Stimulated activated CD4-positive, alpha-beta T cell treated with anti-CD3 and anti-CD28 coated beads, TNF-alpha, amount 100 ng/mL, for 4 hours (primary cell): ENCODE data around the gene KCNJ5.

Experiments used
- DNase-seq, 3 experiments: peaks; one replicate each; pipeline ENCODE4 v3.0.0-alpha.2; 2020; ENCODE audit warnings: low read depth in 3 of 3

Gene KCNJ5

DNA sequence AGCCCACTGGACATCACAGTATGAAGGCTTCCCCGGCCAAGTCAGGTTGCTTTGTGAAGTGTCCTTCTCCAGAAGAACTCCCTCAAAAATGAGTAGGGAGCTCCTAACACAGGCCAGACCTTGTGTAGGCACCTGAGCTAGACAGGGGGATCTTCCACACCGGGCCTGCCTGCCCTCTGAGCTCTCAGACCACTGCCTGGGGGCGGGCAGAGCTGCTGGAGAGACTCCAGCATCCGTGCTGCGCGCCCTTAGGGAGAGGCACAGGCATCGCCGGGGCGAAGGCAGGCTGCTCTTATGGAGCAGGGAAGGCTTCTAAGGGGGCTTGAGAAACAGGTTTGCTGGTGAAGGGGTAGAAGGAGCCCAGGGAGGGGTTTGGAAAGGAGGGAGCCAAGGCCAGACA lies 4.4 kb downstream of the KCNJ5 start:
- no peak for DNase-seq

DNA sequence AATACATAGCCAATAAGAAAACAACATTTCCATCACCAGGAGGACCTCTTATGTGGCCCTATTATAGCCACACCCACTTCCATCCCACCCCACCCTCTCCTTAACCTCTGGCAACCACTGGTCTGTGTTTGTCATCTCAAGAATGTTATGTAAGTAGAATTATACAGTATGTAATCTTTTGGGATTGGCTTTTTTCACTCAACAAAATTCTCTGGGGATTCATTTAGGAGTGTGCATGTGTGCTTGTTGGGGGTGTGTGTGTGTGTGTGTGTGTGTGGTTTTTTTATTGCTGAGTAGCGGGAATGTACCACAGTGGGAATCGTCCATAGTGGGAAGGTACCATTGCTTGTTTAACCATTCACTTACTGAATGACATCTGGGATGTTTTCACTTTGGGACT lies 5.2 kb downstream of the KCNJ5 start:
- no peak for DNase-seq

DNA sequence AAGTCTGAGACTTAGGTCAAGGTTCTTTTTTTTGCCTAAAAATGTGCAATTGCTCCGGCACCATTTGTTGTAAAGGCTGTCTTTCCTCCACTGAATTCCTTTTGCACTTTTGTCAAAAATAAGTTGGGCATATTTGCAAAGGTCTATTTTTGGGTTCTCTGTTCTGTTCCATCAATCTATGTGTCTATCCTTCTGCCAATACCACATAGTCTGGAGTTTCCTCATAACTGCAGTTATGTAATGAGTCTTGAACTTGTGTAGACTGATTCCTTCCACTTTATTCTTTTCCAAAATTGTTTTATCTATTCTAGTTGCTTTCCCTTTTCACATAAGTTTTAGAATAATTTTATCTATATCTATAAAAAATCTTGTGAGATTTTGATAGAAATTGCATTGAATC lies 6.7 kb downstream of the KCNJ5 start:
- DNase-seq: no peak

DNA sequence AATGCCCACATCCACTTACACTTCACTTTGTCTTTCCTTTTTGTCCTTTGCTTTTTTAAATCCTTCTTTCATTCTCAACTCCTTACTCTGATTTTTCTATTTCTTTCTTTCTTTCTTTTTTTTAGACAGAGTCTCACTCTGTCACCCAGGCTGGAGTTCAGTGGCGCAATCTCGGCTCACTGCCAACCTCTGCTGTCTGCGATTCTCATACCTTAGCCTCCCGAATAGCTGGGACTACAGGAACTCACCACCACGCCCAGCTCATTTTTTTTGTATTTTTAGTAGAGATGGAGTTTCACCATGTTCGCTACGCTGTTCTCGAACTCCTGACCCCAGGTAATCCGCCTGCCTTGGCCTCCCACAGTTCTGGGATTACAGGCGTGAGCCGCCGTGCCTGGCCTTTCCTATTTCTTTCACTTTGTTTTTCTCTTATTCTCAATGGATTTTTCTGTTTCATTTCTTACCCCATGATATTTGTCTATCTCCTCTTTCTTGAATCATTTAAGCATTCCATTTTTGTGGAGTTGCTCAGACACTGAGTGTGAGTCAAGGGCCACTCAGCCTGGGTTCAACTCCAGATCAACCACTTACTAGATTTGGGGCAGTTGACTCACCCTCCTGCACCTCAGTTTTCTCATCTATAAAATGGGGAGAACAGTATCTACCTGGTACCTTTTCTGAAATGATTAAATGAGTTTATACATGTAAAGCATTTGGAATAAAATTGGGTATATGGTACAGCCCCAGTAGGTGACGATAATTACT lies 7.6 kb downstream of the KCNJ5 start:
- no peak for DNase-seq

DNA sequence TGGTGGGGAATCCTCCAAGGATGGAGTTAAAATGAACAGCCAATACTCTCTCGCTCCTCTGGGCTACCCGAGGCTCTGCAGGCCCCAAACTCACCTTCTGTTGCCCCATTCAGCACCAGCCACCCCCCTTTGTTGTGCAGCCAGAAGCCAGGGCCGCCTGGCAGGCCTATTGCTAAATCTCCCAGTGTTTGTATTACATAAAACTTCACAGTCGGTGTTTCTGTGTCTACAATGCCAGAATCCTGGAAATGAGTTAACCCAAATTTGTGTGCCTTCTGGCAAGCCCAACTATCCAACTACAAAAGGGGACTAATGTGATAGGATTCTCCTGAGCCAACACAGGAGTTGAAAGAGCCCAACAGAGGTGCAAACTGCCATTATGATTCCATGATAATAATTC lies 9.3 kb downstream of the KCNJ5 start:
- no peak for DNase-seq

DNA sequence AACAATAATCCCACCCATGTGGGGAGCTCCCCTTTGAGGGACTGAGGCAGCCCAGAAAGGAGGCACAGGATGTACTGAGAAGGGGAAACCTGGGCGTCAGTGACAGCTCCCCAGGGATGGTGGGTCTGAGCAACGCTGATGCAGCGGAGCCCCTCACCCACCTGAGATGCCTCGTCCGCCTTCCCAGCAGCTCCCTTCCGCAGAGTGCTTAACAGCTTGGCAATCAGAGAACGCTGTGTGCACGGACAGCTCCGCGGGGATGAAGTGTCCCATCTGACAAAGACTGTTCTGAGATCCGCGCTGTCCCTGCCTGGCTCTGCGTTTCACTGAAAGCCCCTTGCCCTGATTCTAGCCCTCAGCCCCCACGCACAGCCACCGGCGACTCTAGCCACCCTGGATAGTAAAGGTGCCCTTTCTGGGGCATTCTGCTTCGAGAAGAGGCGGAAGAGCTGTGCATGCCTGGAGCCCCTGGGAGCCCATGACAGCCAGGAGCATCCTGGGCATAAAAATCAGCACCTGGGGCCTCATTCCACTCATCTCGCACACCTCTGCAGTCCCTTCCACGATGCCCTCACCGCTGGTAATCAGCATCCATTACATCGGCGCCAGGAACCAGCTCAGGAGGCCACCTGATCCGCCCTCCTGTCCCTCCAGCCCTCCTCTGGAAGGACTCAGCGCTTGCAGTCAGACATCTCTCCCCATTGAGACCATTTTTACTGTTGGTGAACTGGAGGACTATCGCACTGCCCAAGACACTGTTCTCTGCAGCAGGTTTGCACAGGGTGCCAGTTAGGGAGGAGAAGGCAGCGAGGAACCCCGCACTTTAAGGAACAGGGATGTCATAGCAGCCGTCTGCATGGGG lies 10.7 kb downstream of the KCNJ5 start:
- DNase-seq: no peak

DNA sequence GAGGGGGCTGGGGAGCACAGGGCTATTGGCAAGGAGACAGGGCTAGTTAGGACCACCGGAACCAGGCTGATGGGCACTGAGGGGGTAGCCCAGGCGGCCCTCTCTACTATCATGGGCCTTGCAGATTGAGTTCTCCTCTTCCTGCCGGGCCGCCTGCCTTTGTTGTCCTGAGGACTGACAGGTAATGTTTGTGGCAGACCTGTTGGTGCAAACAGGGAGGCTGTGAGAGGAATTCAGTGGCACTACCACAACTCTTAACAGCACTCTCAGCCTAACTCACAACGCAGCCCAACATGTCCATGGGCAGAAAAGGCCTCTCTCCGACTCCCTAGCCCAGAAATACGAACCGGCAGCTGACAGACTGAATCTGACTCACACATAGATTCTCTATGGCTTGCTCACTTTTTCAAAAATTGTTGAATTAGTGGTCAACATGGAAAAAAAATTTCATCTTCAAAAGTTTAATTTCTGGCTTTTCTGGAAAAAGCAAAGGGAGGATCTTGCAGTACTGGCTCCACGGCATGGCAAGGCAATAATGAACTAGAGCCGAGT lies 11.4 kb downstream of the KCNJ5 start:
- no peak for DNase-seq

DNA sequence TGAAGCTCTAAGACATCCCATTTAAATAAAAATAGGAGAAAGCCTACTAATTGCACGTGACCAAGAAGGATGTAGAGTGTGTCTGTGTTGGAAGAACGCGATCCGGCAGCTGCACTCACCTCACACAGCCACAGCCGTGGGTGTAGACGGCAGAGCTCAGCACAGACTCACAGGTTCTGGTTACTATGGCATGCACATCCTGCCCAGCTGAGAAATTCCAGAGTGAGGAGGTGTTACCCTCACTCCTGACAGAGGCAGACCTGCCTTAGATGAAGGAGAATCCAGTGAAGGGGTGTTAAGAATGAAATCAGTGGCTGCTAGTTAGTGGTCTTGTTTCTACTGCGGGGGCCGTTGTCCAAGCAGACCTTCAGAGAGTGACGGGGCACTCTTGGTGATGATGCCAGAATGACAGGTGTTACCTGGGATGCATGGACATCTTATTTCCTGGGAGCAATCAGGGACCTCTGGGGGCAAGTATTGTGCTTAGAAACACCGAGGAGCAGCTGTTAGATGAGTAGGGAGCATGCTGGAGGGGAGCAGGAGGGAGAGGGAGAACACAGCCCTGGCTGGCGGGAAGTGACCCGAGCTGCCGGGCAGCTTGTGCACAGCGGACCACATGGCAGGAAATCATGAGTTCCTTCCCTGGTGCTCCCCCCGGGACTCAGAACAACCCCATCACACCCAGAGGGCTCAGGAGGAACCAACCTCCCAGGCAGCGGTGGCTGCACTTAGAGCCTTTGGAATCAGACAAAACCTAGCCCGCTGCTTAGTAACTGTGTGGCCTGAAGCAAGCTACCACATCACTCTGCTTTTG lies 12.3 kb downstream of the KCNJ5 start:
- no peak for DNase-seq

DNA sequence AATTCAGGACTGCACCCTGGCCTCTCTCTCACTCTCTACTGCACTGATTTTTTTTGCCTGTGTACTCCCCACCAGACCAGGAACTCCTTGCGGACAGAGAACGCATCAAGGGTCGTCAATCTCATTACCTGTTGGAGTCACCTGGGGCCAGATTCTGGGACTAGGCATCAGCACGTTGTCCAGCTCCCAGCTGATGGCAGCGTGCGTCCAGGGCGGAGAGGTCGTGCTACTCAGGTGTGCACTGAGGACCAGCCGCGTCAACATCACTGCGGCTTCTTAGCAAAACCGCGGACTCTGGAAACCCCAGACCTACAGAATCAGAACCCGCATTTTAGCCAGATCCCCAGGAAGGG lies 13.1 kb downstream of the KCNJ5 start:
- no peak for DNase-seq

DNA sequence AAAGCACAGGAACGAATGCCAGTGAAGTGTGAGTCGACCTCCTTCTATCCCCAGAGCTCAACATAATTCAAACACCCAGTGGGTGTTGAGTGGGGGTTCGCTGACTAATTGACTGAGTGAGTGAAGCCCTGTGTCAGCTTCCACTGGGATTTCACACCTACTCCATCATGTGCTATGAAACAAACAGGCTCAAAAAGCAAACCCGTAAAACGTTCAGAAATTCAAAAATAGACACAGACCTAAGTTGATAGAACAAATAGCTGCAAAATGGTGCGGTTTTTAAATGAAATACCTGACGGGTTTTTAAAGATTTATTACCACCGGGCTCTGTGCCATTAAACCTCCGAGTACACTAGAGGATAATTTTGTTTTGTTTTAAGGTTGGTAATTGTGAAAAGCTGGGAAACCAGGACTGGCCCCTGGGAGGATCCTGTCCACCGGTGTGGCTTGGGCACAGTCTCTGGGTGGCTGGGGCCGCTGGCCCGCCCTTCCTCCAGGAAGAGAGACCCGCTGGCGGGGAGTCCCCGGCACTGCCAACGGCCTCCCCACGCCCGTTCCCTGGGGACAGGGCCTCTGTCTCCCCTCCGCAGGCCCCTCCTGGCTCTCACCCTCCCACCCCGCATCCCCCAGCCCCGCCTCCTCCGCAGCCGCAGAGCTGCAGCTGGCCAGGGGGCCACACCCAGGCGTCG lies 13.6 kb downstream of the KCNJ5 start:
- DNase-seq: no peak

DNA sequence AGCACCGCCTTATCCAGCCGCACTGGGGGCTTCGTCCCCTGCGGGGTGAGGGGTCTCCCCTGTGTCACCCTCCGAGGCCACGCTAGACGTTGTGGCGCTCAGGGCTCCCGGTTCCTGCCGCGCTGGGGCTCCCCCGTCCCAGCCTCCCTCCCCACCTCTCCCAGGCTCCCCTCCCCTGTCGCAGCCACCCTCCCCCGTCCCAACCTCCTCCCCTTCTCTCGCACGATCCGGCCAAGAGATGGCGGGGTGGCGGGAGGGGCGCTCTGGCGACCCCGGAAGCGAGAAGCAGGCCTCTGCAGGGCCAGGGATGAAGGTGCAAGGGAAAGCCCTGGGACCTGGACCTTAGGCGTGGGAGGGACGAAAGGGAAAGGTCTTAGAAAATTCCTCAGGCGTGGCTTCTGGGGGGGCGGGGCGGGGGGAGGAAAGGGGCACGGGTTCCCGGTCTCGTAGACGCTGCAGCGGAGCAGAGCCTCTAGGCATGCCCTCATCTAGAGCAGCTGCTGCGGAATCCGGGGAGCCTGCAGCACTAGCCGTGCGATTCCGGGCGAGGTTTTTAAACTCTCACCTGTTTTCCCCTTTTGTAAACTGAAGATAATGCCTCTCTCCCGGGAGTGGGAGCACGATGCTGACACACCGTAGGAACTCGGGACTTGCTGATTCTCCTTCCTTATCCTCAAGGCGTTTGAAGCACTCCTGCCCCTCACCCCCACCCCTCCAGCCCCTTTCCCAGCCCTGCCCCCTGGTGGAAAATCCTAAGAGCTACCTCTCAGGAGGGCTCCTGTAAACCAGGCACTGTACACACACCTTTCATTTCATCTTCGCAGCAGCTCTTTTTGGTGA lies 14.4 kb downstream of the KCNJ5 start:
- DNase-seq: no peak

DNA sequence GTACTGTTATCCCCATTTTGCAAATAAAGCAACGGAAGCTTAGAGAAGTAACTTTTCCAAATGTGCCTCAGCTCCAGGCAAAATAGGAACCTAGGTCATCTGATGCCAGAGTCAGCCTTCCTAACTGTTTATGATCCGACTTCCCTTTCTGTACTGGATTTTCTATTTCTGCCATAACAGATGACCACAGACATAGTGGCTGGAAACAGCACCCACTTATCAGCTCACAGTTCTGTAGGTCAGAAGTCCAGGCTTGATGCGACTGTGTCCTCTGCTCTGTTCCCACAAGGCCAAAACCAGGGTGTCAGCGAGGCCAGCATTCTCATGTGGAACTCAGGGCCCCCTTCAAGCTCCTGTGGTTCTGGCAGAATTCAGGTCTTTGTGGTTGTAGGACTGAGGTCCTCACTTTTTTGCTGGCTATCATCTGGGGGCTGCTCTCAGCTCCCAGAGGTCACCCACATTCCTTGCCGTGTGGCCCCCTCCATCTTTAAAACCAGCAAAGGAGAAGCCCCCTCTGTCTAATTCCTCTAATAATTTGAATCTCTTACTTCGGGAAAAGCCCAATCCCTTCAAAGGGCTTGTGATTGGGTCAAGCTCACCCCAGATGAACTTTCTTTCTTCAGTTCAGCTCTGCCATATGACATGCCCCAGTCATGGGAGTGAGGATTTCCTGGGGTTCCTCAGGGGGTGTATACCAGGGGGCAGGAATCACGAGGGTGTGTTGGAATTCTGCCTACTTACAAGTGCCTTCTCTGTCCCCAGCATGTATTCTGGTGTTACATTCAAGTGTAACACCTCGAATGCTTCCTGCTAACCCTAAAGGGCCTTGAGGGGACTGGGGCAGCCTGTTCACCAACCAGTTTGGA lies 15.3 kb downstream of the KCNJ5 start:
- DNase-seq: no peak

DNA sequence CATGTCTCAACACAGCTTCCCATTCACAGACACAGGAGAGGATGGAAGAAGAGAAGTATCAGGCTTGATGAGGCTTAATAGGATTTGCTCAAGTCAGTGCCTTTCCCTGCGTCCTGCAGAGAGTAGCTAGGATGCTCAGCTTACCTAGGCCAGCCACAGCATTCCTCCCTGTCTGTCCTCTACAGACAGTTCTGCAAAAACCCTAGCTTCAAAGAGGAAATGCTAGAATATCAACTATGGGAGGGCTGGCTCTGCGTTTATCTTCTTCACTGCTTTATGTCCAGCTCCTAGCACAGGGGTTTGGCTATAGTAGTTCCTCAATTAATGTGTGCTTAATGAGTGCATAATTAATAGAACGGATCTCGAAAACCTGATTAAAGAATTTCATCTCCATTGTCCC lies 16.4 kb downstream of the KCNJ5 start:
- no peak for DNase-seq

DNA sequence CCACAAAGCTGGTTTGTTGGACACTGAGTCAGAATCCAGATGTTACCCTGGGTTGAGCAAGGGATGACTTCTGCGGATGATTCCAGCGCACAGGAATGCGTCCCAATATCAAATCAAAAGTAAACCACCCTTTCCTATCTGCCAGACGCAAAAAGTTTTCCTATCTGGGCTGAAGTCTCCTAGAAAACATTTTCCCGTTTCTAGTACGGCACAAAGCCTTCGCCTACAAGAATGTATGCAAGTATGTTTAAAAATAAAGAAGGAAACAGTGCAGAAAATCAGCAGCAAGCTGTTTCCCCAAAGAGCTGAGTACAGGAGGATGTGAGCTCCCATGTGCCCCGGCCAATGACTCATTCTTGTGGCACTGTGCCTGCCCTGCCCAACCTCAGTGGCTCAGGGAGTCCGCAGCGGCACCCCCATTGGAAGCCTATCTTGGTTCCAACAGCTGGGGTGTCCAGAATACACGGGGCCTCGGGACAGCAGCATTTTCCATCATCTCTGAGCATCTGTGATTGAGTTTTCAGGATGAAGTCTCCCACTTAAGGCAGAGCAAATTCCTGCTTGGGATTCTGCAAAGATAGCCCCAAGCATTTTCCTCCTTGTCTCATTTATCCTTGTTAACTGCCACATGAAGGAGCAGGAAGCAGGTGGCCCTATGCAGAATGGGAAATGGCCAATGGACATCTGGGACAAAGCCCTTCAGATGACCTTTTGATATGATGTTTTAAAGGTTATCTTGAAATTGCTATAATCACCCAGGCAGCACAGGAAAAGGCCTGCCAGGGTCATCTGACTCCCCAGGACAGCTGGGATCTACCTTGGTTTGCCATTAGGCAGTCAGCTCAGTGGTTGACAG lies 17.5 kb downstream of the KCNJ5 start:
- DNase-seq: no peak

DNA sequence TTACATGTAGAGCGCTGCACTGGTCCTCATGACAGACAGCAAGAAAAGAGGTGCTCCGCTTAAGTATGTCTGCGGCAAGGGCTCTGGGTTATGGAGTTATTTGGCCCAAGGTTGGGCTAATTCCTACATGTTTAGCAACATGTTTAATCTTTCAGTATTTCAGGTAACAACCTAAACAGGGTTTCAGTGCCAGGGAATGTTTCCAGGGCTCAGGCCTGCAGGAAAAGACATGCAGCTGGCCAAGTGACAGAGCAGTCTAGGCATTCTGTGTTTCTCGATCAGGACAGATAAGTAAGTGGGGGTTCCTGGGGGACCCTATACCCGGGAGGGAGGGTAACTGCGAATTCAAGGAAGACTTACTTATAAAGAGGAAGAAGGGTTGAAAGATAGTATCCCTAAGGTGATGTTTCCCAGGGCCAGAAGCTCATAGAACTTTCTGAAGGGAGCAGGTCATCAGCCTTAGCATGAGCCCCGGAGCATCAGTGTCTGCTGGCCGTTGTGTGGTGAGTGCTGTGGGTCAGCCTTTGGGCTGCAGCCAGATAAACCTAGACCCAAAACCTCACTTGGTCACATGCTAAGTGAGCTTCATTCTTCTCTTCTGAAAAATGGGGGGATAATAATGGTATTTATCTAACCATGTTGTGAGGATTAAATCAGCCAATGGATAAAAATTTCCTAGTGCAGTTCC lies 18.4 kb downstream of the KCNJ5 start:
- DNase-seq: no peak

DNA sequence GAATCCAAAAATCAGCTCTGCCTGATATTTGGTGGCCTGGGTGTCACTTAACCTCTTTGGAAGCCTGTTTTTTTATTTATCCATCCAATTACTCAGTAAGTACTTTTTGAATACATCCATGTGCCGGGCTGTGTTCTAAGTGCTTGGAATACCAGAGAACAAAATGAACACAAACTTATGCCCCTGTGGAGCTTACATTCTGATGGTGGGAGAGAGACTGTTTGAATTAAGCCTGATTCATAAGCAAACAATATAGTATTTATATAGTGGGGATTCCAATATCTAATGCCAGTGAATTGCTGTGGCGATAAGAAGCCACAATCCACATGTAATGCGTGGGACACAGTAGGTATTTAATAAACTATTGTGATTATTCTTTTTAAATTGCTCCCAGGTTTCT lies 19.4 kb downstream of the KCNJ5 start:
- DNase-seq: no peak

DNA sequence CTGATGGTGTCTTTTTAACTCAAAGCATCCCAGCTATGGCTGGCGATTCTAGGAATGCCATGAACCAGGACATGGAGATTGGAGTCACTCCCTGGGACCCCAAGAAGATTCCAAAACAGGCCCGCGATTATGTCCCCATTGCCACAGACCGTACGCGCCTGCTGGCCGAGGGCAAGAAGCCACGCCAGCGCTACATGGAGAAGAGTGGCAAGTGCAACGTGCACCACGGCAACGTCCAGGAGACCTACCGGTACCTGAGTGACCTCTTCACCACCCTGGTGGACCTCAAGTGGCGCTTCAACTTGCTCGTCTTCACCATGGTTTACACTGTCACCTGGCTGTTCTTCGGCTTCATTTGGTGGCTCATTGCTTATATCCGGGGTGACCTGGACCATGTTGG lies 20.1 kb downstream of the KCNJ5 start:
- DNase-seq: no peak

DNA sequence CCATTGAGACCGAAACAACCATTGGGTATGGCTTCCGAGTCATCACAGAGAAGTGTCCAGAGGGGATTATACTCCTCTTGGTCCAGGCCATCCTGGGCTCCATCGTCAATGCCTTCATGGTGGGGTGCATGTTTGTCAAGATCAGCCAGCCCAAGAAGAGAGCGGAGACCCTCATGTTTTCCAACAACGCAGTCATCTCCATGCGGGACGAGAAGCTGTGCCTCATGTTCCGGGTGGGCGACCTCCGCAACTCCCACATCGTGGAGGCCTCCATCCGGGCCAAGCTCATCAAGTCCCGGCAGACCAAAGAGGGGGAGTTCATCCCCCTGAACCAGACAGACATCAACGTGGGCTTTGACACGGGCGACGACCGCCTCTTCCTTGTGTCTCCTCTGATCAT lies 20.5 kb downstream of the KCNJ5 start:
- DNase-seq: no peak
